Osteoblast (primary cell): ENCODE results near the gene SDF4. TPM values are rescaled to one million over a fixed set of nuclear protein-coding genes. Genes with fewer than 3 reads are reported as not detected.

ENCODE experiments used
- DNase-seq: peaks from one replicate; pipeline ENCODE4 v3.0.0; 2011; ENCODE audit warnings: low spot score, mixed read lengths; ENCODE audit not compliant: insufficient read length; ENCODE audit errors: missing footprints
- H2AFZ ChIP-seq: 2 replicates; pipeline ENCODE4 v1.6.0; 2011; ENCODE audit warnings: mild to moderate bottlenecking, low read length
- H3K27ac ChIP-seq: 2 replicates; pipeline ENCODE4 v1.5.1; 2011; ENCODE audit warnings: mild to moderate bottlenecking, low read depth, low read length, moderate library complexity
- H3K27me3 ChIP-seq: 2 replicates; pipeline ENCODE4 v1.6.0; 2012; ENCODE audit warnings: mild to moderate bottlenecking, control low read depth, inconsistent platforms, low read length, moderate library complexity; ENCODE audit not compliant: insufficient read depth
- H3K36me3 ChIP-seq: 2 replicates; pipeline ENCODE4 v1.5.1; 2011; ENCODE audit warnings: mild to moderate bottlenecking, low read length, control low read depth, moderate library complexity; ENCODE audit not compliant: insufficient read depth
- H3K4me1 ChIP-seq: 2 replicates; pipeline ENCODE4 v1.5.1; 2011; ENCODE audit warnings: mild to moderate bottlenecking, low read length, control low read depth, moderate library complexity; ENCODE audit not compliant: insufficient read depth
- H3K4me2 ChIP-seq: 2 replicates; pipeline ENCODE4 v1.6.0; 2011; ENCODE audit warnings: mild to moderate bottlenecking, low read length; ENCODE audit not compliant: insufficient read depth
- H3K4me3 ChIP-seq: fragments of 200-600 bp; sonication (generic); 3 replicates; pipeline ENCODE4 v1.5.1; 2012; ENCODE audit warnings: mild to moderate bottlenecking, low read length, inconsistent platforms; ENCODE audit not compliant: insufficient read depth
- H3K79me2 ChIP-seq: 2 replicates; pipeline ENCODE4 v1.6.0; 2012; ENCODE audit warnings: mild to moderate bottlenecking, low read length, control low read depth, inconsistent platforms; ENCODE audit not compliant: insufficient read depth
- H3K9me3 ChIP-seq: 2 replicates; pipeline ENCODE4 v1.5.1; 2011; ENCODE audit warnings: low read depth, low read length, control low read depth
- H4K20me1 ChIP-seq: 2 replicates; pipeline ENCODE4 v1.6.0; 2012; ENCODE audit warnings: mild to moderate bottlenecking, low read length, control low read depth; ENCODE audit not compliant: insufficient read depth
- CTCF ChIP-seq: IDR thresholded peaks from 2 replicates; pipeline ENCODE4 v1.5.1; 2011; ENCODE audit warnings: mild to moderate bottlenecking, low read depth, low read length, moderate library complexity; ENCODE audit errors: extremely low read depth
- total RNA-seq: library from RNA; depleted of rRNA; stranded (reverse); fragments of >200 nt; gene quantifications from 2 replicates; pipeline ENCODE4 v1.2.3, GENCODE V29; 2012

Gene SDF4
- total RNA-seq, 1 donor: 151 TPM

- no peaks in the 10 kb centered on the region for H3K36me3 ChIP-seq
- no peak overlapping the region for H3K4me2 ChIP-seq
- no peak overlapping the region for H3K4me3 ChIP-seq
- peaks cover under 1% of the 10 kb centered on the region for H3K4me1 ChIP-seq
- H3K79me2 ChIP-seq: peaks cover 23% of the 10 kb centered on the region
- TF ChIP-seq CTCF: no peak
- H3K9me3 ChIP-seq: no peaks in the 10 kb centered on the region
- no peak overlapping the region for H3K27ac ChIP-seq
- H2AFZ ChIP-seq: no peak overlapping the region
- H4K20me1 ChIP-seq: peaks cover 5% of the 10 kb centered on the region
- no peak for DNase-seq
- H3K27me3 ChIP-seq: peaks cover 25% of the 10 kb centered on the region
Observed at GRCh38 chr1:1236176-1236763, 4.5 kb upstream of the SDF4 start.

GRCh38 chr1:1235016-1235744 is 3.4 kb upstream of the SDF4 start:
- Histone ChIP-seq H3K79me2 (peaks cover 34% of the 10 kb centered on the region), H3K27me3 (peaks cover 25% of the 10 kb centered on the region), H3K4me2 (no peak overlapping the region), H3K4me1 (peaks cover 11% of the 10 kb centered on the region), H2AFZ (no peak overlapping the region), H3K4me3 (no peak overlapping the region), H3K36me3 (no peaks in the 10 kb centered on the region), H3K9me3 (no peaks in the 10 kb centered on the region), H4K20me1 (peaks cover 13% of the 10 kb centered on the region), H3K27ac (no peak overlapping the region)
- DNase-seq: no peak
- TF ChIP-seq CTCF: no peak

- H3K4me1 ChIP-seq: peaks cover 13% of the 10 kb centered on the region
Observed at GRCh38 chr1:1234180-1234808, 2.5 kb upstream of the SDF4 start.

More at GRCh38 chr1:1234180-1234808, 2.5 kb upstream of the SDF4 start:
- Histone ChIP-seq H2AFZ (no peak overlapping the region), H3K27ac (no peak overlapping the region), H4K20me1 (peaks cover 22% of the 10 kb centered on the region), H3K9me3 (no peaks in the 10 kb centered on the region), H3K4me3 (no peak overlapping the region), H3K79me2 (peaks cover 43% of the 10 kb centered on the region), H3K27me3 (peaks cover 21% of the 10 kb centered on the region), H3K4me2 (no peak overlapping the region), H3K36me3 (no peaks in the 10 kb centered on the region)
- DNase-seq: no peak
- TF ChIP-seq CTCF: no peak
